GM12865 (cell line): Measurements from ENCODE around the gene PAQR5.

Source experiments
- DNase-seq: peaks from one replicate; pipeline ENCODE4 v3.0.0; 2010; ENCODE audit warnings: low read depth
- H3K4me3 ChIP-seq: 2 replicates; pipeline ENCODE4 v1.5.1; 2011; ENCODE audit warnings: mild to moderate bottlenecking, low read depth, low read length, control low read depth
- CTCF ChIP-seq: IDR thresholded peaks from 2 replicates; pipeline ENCODE4 v1.5.1; 2011; ENCODE audit warnings: low read length, control low read depth, low read depth, inconsistent platforms; ENCODE audit not compliant: insufficient read depth; ENCODE audit errors: missing control alignments

The PAQR5 gene

GRCh38 chr15:69275074-69275670 is 23.5 kb upstream of the PAQR5 start:
- DNase-seq = no peak
- no peak for TF ChIP-seq CTCF
- H3K4me3 ChIP-seq = no peak overlapping the region

- no peak for DNase-seq
- TF ChIP-seq CTCF = no peak
- H3K4me3 ChIP-seq = no peak overlapping the region
These were observed 22.7 kb upstream of the PAQR5 start for GRCh38 chr15:69275933-69276560.

- DNase-seq = no peak
- no peak overlapping the region for H3K4me3 ChIP-seq
- TF ChIP-seq CTCF = no peak
These were observed 21.4 kb upstream of the PAQR5 start for GRCh38 chr15:69277316-69277715.

GRCh38 chr15:69279636-69280035 is 19.1 kb upstream of the PAQR5 start:
- no peak for TF ChIP-seq CTCF
- no peak for DNase-seq
- H3K4me3 ChIP-seq = no peak overlapping the region

GRCh38 chr15:69280783-69281182 is 17.9 kb upstream of the PAQR5 start:
- TF ChIP-seq CTCF = no peak
- no peak for DNase-seq
- no peak overlapping the region for H3K4me3 ChIP-seq

- no peak for DNase-seq
- H3K4me3 ChIP-seq = no peak overlapping the region
- TF ChIP-seq CTCF = no peak
These were observed 16.5 kb upstream of the PAQR5 start for GRCh38 chr15:69282104-69282743.
